Activated T-cell treated with anti-CD3 and anti-CD28 coated beads, Interleukin-2, amount 50 U/mL, for 4 hours (primary cell): ENCODE measurements around the gene FREM1. TPM values are rescaled to one million over a fixed set of nuclear protein-coding genes. Genes with fewer than 3 reads are reported as not detected.

Experiments
- ATAC-seq, 2 donors: fragments of 200-7000 bp; cut with Tn5 transposase; one replicate each; pipeline ENCODE4 v1.10.0; 2021
- DNase-seq: peaks from one replicate; pipeline ENCODE4 v3.0.0-alpha.2; 2020
- H3K27me3 Mint-ChIP-seq: one replicate; pipeline ENCODE4 v1.8.0; 2021; ENCODE audit warnings: low read depth, mixed read lengths
- H3K36me3 Mint-ChIP-seq: one replicate; pipeline ENCODE4 v1.8.0; 2022; ENCODE audit warnings: mixed read lengths; ENCODE audit not compliant: insufficient read depth
- H3K4me1 Mint-ChIP-seq: one replicate; pipeline ENCODE4 v1.8.0; 2021; ENCODE audit warnings: low read depth, mixed read lengths
- H3K4me3 Mint-ChIP-seq: one replicate; pipeline ENCODE4 v1.8.0; 2021; ENCODE audit warnings: mild to moderate bottlenecking, moderate library complexity, mixed read lengths
- H3K9me3 Mint-ChIP-seq: one replicate; pipeline ENCODE4 v1.8.0; 2021; ENCODE audit warnings: mixed read lengths
- total RNA-seq, 3 donors: library from RNA; stranded (reverse); gene quantifications; one replicate each; pipeline ENCODE4 v1.2.1, GENCODE V29; 2021

The FREM1 gene
- total RNA-seq, 3 donors from 2014 or later, result 0.11 to 0.14 TPM; not detected in 1

DNA sequence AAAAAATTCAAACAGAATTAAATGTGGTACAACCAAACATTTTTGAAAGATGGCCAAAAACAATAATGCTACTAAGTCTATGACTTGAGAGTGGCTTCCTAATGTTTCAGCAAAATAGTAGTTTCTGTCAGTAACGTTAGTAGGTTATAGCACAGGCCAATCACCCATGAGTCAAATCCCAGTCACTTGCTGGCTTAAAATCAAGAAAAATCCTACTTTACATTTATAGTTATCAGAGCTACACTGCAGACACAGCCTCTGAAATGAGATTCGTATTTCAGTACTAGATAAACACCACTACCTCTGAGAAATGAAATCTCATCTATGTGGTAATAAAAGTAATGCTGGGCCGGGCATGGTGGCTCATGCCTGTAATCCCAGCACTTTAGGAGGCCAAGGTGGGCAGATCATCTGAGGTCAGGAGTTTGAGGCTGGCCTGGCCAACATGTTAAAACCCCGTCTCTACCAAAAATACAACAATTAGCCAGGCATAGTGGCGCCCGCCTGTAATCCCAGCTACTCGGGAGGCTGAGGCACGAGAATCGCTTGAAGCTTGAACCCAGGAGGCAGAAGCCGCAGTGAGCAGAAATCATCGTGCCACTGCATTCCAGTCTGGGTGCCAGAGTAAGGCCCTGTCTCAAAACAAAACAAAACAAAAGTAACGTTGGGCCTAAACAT lies 223.0 kb downstream of the FREM1 start:
- Mint-ChIP-seq H3K4me3 (no peak overlapping the region), H3K9me3 (peaks cover 3% of the 10 kb centered on the region), H3K27me3 (no peaks in the 10 kb centered on the region), H3K36me3 (peaks cover 18% of the 10 kb centered on the region), H3K4me1 (peaks cover 30% of the 10 kb centered on the region)
- no peak for ATAC-seq
- DNase-seq, result no peak

DNA sequence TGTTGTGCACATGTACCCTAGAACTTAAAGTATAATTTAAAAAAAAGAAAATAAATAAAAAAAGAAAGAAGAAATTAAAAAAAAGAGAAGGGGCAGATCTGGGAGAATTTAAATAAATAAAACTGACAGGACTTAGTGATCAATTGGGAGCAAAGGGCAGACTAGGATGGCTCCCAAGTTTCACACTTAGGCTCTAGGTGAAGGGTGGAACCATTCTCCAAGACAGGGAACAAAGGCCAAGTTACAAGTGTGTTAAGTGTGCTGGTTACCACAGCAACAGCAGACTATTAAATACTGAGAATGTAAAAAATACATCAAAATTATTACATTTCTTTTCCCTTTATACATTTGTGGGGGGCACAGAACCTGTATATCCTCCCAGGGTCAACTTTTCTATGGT lies 224.1 kb downstream of the FREM1 start:
- H3K27me3 Mint-ChIP-seq, result no peaks in the 10 kb centered on the region
- DNase-seq, result no peak
- H3K4me1 Mint-ChIP-seq, result peaks cover 22% of the 10 kb centered on the region
- peaks cover 26% of the 10 kb centered on the region for H3K36me3 Mint-ChIP-seq
- no peak for ATAC-seq
- no peak overlapping the region for H3K4me3 Mint-ChIP-seq
- H3K9me3 Mint-ChIP-seq, result peaks cover 3% of the 10 kb centered on the region

Other genes starting within 250 kb of the FREM1 start
- 1 to 10 TPM; 3.4 to 5.0 (median 4.2) TPM for gene ZDHHC21, start 217.0 kb downstream of the FREM1 start, total RNA-seq
- not detected for gene CER1, start 187.7 kb downstream of the FREM1 start, total RNA-seq